Midbrain (tissue), 1 donor: ENCODE data around the gene CAPNS1.
"Not testable (repeated sequence)": the region's sequence is repeated elsewhere in the genome, so short reads cannot be mapped to it uniquely, and the experiment has no call there.

ENCODE experiments used
- DNase-seq: peaks from one replicate; lab custom pipeline; 2025; lab: John Stamatoyannopoulos, UW

CAPNS1 gene

DNA sequence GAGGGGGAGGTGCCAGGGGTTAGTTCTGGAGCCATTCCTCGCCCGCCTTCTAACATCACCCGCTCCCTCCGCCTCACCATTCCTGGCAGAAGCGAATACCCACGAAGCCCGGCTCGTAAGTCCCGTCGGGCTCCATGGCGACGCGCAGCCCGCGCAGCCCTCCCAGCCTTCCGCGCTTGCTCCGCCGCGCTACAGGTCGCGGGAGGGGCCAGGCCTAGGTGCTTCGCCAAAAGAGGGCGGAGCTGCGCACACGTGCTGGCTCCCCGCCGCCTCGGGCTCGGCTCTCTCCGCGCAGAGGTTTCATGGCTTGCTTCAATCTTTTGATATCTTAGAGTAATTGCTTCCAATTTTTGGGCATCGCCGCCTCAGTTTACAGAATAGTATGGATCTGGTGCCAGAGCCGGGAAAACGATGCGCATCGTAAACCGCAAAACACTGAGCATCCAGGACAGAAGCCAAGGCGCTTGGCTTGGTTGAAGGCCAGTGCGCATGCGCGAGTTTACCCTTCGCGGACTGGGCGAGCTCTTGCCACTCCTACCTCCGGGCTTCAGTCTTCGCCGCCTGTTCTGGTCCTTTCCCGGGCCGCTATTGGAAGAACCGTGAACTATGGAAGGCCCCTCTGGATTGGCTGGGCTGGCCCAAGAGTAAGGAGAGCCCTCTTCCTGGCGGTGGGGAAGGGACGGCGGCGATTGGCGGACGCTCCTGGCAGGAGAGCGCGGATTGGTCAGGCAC lies 25.0 kb upstream of the CAPNS1 start, which contains the start of gene POLR2I:
Gene POLR2I, minus strand, starts transcription at position 155 of the 732 bp plus-strand sequence. Its CDS starts 19 bp downstream, at position 136.
- peak; percentile 100 for DNase-seq

DNA sequence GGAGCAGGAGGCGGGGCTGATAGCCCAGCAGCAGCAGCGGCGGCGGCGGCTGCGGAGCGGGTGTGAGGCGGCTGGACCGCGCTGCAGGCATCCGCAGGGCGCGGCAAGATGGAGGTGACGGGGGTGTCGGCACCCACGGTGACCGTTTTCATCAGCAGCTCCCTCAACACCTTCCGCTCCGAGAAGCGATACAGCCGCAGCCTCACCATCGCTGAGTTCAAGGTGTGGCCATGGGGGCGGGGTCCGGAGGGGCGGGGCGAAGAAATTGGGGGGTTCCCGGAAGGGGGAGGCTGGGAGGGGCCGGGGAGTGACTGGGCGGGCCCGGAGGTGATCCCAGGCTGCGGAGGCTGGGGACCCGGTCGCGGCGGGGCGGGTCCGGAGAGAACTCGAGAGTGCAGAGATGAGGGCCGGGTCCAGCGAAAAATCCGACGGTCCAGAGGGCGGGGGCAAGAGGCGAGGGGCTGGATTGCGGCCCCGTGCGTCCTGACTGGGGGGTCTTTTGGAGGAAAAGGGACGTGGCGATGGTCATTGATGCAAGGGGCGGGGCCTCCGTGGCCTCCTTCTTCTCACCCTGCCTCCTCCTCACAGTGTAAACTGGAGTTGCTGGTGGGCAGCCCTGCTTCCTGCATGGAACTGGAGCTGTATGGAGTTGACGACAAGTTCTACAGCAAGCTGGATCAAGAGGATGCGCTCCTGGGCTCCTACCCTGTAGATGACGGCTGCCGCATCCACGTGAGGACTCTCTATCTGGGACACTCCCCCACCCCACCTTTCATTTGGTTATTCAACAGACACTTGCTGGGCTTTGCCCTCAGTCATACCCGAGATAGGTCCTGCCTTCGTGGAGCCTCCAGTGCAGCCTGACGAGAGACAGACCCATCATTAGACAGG lies 24.2 kb upstream of the CAPNS1 start, which contains the start of gene TBCB:
Gene TBCB, plus strand, starts transcription at position 16 of the 891 bp plus-strand sequence. Its CDS starts 93 bp downstream, at position 109.
- DNase-seq, result no peak

DNA sequence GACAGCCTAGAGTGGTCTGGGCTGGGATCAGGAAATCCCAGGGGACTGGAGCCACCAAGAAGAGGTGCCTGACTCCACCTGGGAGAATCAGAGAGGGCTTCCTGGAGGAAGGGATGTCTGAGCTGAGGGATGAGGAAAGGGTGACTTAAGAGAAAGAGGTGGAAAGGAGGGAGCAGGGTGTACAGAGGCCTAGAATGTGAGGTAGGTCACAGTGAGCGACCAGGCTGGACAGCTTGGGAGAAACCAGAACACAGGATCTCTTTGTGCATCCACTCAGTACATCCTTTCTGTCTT lies 23.6 kb upstream of the CAPNS1 start:
- no peak for DNase-seq

DNA sequence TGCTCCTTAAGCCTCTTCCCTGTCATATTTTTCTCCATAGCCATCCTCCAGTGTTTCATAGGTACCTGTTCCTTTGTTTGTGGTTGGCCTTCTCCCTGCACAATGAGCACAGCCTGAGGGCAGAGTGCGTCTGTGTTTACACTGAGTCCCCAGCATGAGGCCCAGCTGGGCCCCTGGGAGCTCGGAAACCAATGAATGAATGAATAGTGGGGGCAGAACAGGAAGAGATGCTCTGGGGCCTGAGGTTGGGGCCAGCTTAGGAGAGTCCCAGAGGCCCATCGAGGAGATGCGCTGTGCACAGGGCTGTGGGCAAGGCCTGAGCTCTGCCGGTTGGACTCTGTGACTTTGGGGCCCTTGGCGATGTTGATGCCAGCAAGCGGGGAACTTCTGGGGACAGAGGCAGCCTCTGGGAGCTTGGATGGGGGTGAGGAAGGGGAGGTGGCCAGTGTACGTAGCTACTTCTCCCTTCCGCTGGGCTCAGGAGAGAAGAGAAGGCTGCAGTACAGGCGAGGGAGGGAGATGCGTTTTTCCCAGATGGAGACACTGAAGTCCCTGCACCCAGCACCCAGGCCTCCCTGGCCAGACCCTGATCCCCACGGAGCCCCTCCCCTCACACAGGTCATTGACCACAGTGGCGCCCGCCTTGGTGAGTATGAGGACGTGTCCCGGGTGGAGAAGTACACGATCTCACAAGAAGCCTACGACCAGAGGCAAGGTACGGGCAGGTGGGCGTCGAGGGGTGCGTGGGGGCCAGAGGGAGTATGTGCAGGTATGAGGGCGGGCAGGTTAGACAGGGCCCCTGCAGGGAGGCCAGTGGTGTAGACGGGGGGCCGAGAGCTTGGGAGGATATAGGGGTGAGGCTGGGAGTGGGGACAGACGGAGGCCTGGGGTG lies 19.5 kb upstream of the CAPNS1 start:
- no peak for DNase-seq

DNA sequence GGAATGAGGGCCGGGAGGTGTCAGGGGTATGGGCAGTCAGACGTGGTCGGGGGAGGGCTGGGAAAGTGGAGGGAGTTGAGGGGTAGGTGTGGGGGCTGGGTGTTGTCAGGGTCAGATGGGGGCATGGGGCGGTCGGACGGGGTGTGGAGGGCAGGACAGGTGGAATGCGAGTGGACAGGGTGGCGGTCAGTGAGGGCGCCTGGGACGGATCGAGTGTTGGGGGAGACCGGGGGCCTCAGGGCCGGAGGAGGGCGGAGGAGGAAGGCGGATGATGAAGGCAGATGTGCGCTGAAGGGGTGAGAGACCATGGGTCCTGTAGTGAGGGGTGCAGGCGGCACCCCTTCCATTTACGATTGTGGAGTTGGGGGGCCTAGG lies 18.9 kb upstream of the CAPNS1 start:
- no peak for DNase-seq

DNA sequence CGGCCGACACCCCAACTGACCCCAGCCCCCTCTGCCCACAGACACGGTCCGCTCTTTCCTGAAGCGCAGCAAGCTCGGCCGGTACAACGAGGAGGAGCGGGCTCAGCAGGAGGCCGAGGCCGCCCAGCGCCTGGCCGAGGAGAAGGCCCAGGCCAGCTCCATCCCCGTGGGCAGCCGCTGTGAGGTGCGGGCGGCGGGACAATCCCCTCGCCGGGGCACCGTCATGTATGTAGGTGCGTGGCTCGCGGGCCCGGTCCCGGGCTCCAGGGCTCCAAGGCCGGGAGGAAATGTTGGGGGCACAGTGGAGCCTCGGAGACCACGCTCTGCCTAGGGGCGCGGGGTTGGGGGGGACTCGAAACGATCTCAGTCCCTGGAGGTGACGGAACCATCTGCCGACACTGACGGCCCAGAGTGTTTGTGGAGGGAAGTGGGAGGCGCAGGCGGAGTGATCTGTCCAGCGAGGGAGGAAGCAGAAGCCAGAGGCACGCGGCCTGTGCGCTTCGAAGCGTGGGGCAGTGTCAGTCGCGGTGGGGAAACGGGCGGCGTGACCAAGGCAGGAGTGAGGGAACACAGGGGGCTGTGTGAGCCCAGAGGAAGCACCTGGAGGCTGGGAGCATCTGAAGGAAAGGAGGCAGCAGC lies 18.3 kb upstream of the CAPNS1 start:
- DNase-seq, result no peak

DNA sequence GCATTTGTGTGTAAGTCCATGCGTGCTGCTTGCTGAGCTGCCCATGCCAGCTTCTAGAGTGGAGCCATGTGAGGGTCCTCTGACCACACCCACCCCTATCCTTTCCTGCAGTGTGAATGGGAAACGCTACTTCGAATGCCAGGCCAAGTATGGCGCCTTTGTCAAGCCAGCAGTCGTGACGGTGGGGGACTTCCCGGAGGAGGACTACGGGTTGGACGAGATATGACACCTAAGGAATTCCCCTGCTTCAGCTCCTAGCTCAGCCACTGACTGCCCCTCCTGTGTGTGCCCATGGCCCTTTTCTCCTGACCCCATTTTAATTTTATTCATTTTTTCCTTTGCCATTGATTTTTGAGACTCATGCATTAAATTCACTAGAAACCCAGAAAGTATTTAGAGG lies 14.3 kb upstream of the CAPNS1 start:
- no peak for DNase-seq

DNA sequence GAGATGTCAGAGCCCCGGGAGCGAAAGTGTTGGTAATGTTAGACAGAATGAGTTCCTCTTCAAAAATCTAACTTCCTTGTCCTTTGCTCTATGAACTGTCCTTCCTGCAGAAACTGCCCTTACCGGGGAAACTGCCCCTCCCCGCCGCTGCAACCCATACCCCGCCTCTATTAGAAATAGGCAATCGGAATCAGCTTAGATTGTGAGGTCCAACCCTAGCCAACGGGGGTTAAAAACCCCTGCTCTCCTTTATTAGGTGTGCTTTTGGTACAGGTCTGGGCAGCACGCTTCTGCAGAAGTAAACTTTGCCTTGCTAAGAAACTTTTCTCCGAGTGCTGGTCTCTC lies 11.5 kb upstream of the CAPNS1 start:
- DNase-seq, result no peak

DNA sequence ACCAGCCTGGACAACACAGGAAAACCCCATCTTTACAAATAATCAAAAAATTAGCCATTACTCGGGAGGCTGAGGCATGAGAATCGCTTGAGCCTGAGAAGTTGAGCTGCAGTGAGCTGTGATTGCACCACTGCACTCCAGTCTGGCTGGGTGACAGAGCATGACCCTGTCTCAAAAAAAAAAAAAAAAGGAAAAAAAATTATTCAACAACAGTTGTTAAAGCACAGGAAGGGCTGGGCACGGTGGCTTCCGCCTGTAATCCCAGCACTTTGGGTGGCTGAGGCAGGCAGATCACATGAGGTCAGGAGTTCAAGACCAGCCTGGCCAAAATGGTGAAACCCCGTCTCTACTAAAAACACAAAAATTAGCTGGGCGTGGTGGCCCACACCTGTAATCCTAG lies 8.6 kb upstream of the CAPNS1 start:
- DNase-seq, result not testable (repeated sequence)

DNA sequence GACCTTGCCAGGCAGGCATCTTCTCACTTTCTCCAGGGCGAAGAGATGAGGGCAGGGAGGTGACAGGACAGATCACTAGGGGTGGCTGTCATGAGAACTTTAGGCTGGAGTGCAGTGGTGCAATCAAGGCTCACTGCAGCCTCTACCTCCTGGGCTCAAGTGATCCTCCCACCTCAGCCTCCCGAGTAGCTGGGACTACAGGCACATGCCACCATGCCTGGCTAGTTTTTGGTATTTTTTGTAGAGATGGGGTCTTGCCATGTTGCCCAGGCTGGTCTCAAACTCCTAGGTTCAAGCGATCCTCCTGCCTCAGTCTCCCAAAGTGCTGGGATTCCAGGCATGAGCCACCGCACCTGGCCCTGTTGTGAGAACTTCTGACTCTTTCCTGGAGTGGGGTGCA lies 5.0 kb upstream of the CAPNS1 start:
- not testable (repeated sequence) for DNase-seq

DNA sequence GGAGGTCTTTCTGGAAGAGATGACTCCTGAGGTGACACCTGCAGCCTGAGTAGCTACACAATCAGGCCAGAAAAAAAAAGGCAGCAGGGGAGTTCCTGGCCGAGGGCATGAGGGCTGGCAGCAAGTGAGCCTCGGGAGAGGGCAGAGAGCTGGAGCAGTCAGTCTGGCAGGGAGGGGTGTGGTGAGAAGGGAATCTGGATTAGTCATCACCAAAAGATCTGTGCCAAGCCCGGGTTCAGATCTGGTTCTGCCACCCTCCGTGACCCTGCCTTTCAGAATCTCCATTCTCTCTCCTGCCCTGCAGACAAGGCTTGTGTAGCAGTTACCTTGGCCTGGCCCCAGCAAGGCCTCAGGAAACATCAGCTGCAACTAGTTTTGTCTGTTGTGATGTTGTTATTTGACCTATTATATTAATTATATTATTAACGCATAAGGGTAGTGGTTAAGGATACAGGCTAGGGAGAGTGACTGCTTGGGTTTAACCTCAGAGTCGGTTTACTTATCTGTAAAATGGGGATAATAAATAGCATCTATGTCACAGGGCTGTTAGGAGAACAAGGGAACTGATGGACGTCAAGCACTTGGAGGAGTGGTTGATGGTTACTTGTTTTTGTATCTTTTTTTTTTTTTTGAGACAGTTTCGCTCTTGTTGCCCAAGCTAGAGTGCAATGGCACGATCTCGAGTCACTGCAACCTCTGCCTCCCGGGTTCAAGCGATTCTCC lies 2.7 kb upstream of the CAPNS1 start:
- no peak for DNase-seq

DNA sequence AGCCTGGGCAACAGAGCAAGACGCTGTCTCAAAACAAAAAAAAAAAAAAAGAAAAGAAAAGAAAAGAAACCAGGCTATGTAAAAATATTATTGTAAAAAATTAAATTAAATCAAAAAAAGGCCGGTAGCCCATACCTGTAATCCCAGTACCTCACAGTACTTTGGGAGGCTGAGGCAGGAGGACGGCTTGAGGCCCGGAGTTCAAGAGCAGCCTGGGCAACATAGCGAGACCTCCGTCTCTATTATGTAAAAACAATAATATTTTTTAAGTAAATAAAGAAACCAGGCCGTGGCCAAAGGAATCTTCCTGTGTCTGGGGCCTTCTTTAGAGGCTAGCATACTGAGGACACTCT lies 770 bp upstream of the CAPNS1 start:
- DNase-seq, result no peak

DNA sequence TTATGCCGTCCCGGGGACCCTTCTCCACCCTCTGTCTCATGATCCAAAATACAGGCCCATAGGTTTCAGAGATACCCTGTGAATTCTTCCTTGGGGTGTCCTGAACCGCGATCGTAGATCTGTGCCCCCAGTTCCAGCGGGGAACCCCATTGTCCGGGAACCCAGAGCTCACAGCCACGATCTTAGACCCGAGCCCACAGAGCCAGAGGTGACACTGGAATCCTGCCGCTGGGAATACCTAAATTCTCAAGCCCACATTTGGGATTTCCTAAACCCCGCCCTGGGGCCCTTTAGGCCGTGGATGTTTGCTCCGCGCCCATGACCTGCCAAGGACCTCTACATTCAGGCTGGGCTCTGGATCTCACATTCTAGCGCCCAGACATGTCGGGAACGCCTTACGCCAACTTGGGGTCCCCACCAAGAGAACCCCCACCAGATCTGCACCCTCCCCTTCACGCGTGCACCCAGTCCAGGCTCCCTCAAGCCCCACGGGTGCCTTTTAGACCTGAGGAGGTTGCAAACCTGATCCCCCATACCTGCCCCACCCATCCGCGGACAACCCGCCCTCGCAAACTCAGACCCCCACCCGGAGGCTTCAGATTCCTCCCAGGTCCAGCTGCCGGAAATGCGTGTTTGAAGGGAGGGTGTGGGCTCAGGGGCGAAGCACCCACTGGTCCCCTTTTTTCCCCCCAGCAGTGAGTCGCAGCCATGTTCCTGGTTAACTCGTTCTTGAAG lies 605 bp downstream of the CAPNS1 start:
- peak; percentile 70 for DNase-seq

DNA sequence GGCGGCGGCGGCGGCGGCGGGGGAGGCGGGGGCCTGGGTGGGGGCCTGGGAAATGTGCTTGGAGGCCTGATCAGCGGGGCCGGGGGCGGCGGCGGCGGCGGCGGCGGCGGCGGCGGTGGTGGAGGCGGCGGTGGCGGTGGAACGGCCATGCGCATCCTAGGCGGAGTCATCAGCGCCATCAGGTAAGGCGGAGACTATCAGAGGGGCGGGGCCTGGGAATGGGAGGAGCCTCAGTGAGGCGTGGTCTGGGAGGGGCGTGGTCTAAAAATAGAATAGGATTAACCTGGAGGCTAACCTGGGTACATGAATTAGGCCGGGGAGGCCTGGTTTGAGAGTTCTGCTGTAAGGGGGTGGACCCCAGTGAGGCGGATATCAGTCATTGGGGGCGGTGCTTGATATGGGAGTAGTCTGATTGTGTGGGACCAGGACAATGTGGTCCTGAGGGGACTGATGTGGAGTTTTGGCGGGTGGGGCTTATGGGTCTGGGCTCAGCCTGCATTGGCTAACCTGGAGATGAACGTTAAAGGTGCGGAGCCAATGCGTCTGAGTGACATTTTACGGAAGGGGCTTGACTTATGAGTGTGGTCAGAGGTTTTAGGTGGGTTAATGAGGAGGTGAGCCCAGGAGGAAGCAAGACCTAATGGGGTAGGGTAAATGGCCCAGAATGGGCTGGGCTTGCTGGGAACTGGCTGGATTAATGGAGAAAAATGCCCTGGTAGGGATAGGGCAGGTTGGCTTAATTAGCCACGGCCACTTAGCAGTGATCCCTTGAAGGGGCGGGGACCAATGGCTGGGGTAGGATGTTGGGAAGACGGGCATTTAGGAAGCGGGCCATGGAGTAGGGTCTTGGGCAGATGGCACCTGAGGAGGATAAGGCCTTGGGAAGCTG lies 1.4 kb downstream of the CAPNS1 start:
- peak; percentile 55 for DNase-seq

DNA sequence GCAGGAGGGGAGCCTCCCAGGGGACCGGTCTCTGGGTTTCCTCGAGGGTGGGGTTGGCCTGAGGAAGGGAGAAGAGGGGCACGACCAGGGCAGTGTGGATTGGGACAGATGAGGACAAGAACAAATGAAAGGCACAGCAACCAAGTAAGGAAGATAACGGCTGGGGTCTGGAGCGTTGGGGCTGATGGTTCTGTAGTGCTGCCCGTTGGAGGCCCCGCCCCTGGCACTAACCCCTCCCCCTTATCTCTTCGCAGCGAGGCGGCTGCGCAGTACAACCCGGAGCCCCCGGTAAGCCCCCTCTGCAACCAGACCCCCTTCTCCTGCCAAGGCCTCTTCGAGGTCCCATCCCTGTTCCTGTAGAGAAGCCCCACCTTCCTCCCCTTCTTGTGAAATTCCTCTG lies 2.2 kb downstream of the CAPNS1 start:
- DNase-seq, result no peak

DNA sequence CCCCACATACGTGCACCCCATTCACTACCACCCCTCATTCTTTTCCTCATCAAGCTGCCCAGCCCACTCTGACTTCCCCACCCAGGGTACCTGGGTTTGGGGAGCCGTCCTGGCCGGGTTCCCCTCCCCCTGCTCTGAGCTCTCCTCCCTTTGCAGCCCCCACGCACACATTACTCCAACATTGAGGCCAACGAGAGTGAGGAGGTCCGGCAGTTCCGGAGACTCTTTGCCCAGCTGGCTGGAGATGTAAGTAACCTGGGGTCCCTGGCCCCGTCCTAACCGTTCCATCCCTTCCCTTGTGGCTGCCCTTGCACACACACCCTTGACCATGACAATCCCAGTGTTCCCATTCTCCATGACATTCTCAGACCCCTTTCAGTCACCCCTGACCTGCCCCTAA lies 2.6 kb downstream of the CAPNS1 start:
- DNase-seq, result no peak

DNA sequence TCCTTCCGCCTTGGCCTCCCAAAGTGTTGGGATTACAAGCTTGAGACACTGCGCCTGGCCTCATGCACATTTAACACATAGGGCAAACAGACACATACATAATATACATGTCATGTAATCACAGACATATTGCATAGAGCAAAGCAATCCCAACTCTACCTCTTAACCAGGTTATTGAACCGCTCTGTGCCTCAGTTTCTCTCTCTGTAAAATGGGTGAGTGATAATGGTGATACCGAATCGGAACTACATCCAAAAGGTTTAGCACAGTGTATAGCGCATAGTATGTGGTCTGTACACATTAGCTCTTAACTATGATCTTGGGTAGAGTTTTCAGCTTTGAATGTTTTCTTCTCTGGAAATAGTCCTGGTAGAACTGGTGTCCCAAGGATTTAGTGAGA lies 4.8 kb downstream of the CAPNS1 start:
- no peak for DNase-seq

DNA sequence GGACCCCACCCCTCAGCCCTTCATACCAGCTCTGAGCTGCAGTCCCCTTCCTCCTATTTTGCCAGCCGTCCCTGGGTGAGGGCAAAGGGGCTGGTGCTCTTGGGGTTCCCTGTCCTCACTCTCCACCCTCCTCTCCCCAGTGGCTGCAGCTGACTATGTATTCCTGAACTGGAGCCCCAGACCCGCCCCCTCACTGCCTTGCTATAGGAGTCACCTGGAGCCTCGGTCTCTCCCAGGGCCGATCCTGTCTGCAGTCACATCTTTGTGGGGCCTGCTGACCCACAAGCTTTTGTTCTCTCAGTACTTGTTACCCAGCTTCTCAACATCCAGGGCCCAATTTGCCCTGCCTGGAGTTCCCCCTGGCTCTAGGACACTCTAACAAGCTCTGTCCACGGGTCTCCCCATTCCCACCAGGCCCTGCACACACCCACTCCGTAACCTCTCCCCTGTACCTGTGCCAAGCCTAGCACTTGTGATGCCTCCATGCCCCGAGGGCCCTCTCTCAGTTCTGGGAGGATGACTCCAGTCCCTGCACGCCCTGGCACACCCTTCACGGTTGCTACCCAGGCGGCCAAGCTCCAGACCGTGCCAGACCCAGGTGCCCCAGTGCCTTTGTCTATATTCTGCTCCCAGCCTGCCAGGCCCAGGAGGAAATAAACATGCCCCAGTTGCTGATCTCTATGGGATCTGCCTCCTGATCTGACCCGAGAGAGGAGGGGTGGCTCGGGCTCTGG lies 10.0 kb downstream of the CAPNS1 start:
- DNase-seq, result no peak

DNA sequence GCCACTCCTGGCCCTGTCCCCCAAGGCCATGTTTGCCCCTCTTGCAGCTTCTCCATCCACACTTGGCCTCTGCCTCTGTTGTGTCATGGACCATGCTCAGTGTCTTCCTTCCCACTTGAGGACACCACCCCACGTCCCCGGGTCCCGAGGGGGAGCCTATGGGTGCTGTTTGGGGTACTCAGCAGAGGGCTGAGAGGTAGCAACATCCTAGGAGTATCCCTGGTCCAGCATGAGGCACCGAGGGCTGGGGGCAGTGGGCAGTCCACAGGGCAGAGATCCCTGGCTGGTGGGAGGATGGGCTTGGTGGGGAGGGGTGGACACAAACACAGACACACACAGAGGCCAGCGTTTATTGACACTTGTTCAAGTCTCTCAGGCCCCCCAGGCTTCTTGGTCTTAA lies 10.7 kb downstream of the CAPNS1 start:
- DNase-seq, result no peak
